SK-N-SH treated with all-trans-retinoic acid at 6 μM for 48 hours (cell line): Measurements from ENCODE around the gene TMED4.
"Not testable (repeated sequence)": the region's sequence is repeated elsewhere in the genome, so short reads cannot be mapped to it uniquely, and the experiment has no call there.

Experiments
- ATAC-seq: fragments of 200-7000 bp; cut with Tn5 transposase; 3 replicates; pipeline ENCODE4 v1.9.1; 2020; ENCODE audit warnings: mild to moderate bottlenecking, moderate library complexity
- ARNTL ChIP-seq: fragments of 450-650 bp; formaldehyde crosslinking; IDR thresholded peaks from 2 replicates; pipeline ENCODE4 v1.5.0; 2020; ENCODE audit warnings: low read depth, mild to moderate bottlenecking, moderate library complexity, borderline replicate concordance
- CREB5 ChIP-seq: fragments of 250-450 bp; sonication (Bioruptor Pico); IDR thresholded peaks from 2 replicates; pipeline ENCODE4 v1.5.1; 2020; ENCODE audit warnings: low read depth, mild to moderate bottlenecking, moderate library complexity
- ESRRG ChIP-seq: fragments of 250-450 bp; sonication (Bioruptor Pico); IDR thresholded peaks from 2 replicates; pipeline ENCODE4 v1.6.1; 2021; ENCODE audit warnings: mild to moderate bottlenecking
- ISL1 ChIP-seq: fragments of 250-450 bp; sonication (Bioruptor Pico); IDR thresholded peaks from 2 replicates; pipeline ENCODE4 v2.1.2; 2022; ENCODE audit warnings: mild to moderate bottlenecking, moderate library complexity
- OSR1 ChIP-seq: fragments of 250-450 bp; sonication (Bioruptor Pico); IDR thresholded peaks from 2 replicates; pipeline ENCODE4 v1.8.0; 2022; ENCODE audit warnings: moderate library complexity, mild to moderate bottlenecking, inconsistent platforms
- POU6F1 ChIP-seq: fragments of 250-450 bp; sonication (Bioruptor Pico); IDR thresholded peaks from 2 replicates; pipeline ENCODE4 v1.8.0; 2021; ENCODE audit warnings: low read depth, mild to moderate bottlenecking, moderate library complexity, borderline replicate concordance
- PPARA ChIP-seq: fragments of 250-450 bp; sonication (Bioruptor Pico); IDR thresholded peaks from 2 replicates; pipeline ENCODE4 v1.5.0; 2020; ENCODE audit warnings: mild to moderate bottlenecking, borderline replicate concordance
- RARB ChIP-seq: fragments of 250-450 bp; sonication (Bioruptor Pico); IDR thresholded peaks from 2 replicates; pipeline ENCODE4 v1.8.0; 2021; ENCODE audit warnings: mild to moderate bottlenecking, moderate library complexity
- TCF4 ChIP-seq: fragments of 250-450 bp; sonication (Bioruptor Pico); IDR thresholded peaks from 2 replicates; pipeline ENCODE4 v1.8.0; 2021; ENCODE audit warnings: mild to moderate bottlenecking, moderate library complexity, borderline replicate concordance
- TOX ChIP-seq: fragments of 250-450 bp; sonication (Bioruptor Pico); IDR thresholded peaks from 2 replicates; pipeline ENCODE4 v1.8.0; 2021; ENCODE audit warnings: mild to moderate bottlenecking, moderate library complexity, borderline replicate concordance
- ZC3H10 ChIP-seq: fragments of 250-450 bp; sonication (Bioruptor Pico); IDR thresholded peaks from 2 replicates; pipeline ENCODE4 v1.5.1; 2021; ENCODE audit warnings: mild to moderate bottlenecking, moderate library complexity
- ZFP3 ChIP-seq: fragments of 250-450 bp; sonication (Bioruptor Pico); IDR thresholded peaks from 2 replicates; pipeline ENCODE4 v1.5.0; 2020; ENCODE audit warnings: mild to moderate bottlenecking, moderate library complexity
- ZFP30 ChIP-seq: fragments of 450-650 bp; formaldehyde crosslinking; IDR thresholded peaks from 2 replicates; pipeline ENCODE4 v1.5.0; 2022; ENCODE audit warnings: mild to moderate bottlenecking, moderate library complexity
- ZNF70 ChIP-seq: fragments of 450-650 bp; formaldehyde crosslinking; IDR thresholded peaks from 2 replicates; pipeline ENCODE4 v1.5.0; 2020; ENCODE audit warnings: mild to moderate bottlenecking, moderate library complexity
- ZNF8 ChIP-seq: fragments of 450-650 bp; formaldehyde crosslinking; IDR thresholded peaks from 2 replicates; pipeline ENCODE4 v1.5.0; 2020; ENCODE audit warnings: mild to moderate bottlenecking, moderate library complexity
- TF ChIP-seq, protein P1 (sequence below): fragments of 250-450 bp; sonication (Bioruptor Pico); IDR thresholded peaks from 2 replicates; pipeline ENCODE4 v1.5.1; 2021; ENCODE audit warnings: mild to moderate bottlenecking, moderate library complexity
- TF ChIP-seq, protein P2 (sequence below): fragments of 250-450 bp; sonication (Bioruptor Pico); IDR thresholded peaks from 2 replicates; pipeline ENCODE4 v1.5.0; 2020; ENCODE audit warnings: mild to moderate bottlenecking, moderate library complexity
- TF ChIP-seq, protein P3 (sequence below): fragments of 250-450 bp; sonication (Bioruptor Pico); IDR thresholded peaks from 2 replicates; pipeline ENCODE4 v1.8.0; 2020; ENCODE audit warnings: mild to moderate bottlenecking, moderate library complexity, borderline replicate concordance

Gene TMED4

DNA sequence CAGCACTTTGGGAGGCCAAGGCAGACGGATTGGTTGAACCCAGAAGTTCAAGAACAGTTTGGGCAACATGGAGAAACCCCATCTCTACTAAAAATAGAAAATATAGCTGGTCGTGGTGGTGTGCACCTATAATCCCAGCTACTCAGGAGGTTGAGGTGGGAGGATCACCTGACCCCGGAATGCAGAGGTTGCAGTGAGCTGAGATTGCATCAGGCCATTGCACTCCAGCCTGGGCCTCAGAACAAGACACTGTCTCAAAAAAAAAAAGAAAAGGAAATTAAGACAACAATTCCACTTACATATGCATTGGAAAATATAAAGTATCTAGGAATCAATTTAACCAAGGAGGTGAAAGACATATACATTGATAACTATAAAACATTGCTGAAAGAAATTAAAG lies 17.2 kb upstream of the TMED4 start:
- TF ChIP-seq ZNF70 (CRISPR knock-in tag) = no peak
- no peak for TF ChIP-seq POU6F1 (CRISPR knock-in tag)
- no peak for TF ChIP-seq CREB5 (CRISPR knock-in tag)
- TF ChIP-seq, protein P1, sequence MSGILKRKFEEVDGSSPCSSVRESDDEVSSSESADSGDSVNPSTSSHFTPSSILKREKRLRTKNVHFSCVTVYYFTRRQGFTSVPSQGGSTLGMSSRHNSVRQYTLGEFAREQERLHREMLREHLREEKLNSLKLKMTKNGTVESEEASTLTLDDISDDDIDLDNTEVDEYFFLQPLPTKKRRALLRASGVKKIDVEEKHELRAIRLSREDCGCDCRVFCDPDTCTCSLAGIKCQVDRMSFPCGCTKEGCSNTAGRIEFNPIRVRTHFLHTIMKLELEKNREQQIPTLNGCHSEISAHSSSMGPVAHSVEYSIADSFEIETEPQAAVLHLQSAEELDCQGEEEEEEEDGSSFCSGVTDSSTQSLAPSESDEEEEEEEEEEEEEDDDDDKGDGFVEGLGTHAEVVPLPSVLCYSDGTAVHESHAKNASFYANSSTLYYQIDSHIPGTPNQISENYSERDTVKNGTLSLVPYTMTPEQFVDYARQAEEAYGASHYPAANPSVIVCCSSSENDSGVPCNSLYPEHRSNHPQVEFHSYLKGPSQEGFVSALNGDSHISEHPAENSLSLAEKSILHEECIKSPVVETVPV (CRISPR knock-in tag) = no peak
- TF ChIP-seq ZFP3 (CRISPR knock-in tag) = no peak
- no peak for TF ChIP-seq ARNTL (CRISPR knock-in tag)
- no peak for TF ChIP-seq ISL1 (CRISPR knock-in tag)
- no peak for TF ChIP-seq PPARA
- TF ChIP-seq, protein P2, sequence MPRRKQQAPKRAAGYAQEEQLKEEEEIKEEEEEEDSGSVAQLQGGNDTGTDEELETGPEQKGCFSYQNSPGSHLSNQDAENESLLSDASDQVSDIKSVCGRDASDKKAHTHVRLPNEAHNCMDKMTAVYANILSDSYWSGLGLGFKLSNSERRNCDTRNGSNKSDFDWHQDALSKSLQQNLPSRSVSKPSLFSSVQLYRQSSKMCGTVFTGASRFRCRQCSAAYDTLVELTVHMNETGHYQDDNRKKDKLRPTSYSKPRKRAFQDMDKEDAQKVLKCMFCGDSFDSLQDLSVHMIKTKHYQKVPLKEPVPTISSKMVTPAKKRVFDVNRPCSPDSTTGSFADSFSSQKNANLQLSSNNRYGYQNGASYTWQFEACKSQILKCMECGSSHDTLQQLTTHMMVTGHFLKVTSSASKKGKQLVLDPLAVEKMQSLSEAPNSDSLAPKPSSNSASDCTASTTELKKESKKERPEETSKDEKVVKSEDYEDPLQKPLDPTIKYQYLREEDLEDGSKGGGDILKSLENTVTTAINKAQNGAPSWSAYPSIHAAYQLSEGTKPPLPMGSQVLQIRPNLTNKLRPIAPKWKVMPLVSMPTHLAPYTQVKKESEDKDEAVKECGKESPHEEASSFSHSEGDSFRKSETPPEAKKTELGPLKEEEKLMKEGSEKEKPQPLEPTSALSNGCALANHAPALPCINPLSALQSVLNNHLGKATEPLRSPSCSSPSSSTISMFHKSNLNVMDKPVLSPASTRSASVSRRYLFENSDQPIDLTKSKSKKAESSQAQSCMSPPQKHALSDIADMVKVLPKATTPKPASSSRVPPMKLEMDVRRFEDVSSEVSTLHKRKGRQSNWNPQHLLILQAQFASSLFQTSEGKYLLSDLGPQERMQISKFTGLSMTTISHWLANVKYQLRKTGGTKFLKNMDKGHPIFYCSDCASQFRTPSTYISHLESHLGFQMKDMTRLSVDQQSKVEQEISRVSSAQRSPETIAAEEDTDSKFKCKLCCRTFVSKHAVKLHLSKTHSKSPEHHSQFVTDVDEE (CRISPR knock-in tag) = no peak
- TF ChIP-seq, protein P3, sequence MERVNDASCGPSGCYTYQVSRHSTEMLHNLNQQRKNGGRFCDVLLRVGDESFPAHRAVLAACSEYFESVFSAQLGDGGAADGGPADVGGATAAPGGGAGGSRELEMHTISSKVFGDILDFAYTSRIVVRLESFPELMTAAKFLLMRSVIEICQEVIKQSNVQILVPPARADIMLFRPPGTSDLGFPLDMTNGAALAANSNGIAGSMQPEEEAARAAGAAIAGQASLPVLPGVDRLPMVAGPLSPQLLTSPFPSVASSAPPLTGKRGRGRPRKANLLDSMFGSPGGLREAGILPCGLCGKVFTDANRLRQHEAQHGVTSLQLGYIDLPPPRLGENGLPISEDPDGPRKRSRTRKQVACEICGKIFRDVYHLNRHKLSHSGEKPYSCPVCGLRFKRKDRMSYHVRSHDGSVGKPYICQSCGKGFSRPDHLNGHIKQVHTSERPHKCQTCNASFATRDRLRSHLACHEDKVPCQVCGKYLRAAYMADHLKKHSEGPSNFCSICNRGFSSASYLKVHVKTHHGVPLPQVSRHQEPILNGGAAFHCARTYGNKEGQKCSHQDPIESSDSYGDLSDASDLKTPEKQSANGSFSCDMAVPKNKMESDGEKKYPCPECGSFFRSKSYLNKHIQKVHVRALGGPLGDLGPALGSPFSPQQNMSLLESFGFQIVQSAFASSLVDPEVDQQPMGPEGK (CRISPR knock-in tag) = no peak
- TF ChIP-seq TCF4 (CRISPR knock-in tag) = no peak
- no peak for TF ChIP-seq ZFP30 (CRISPR knock-in tag)
- TF ChIP-seq ESRRG = no peak
- no peak for TF ChIP-seq RARB (CRISPR knock-in tag)
- TF ChIP-seq OSR1 (CRISPR knock-in tag) = no peak
- TF ChIP-seq ZC3H10 (CRISPR knock-in tag) = no peak
- no peak for TF ChIP-seq ZNF8
- ATAC-seq = no peak

- ATAC-seq = not testable (repeated sequence)
These were observed 15.2 kb upstream of the TMED4 start for GRCh38 chr7:44597181-44597580.

GRCh38 chr7:44595934-44596635 lies 14.1 kb upstream of the TMED4 start:
- TF ChIP-seq ZFP30 (CRISPR knock-in tag) (no peak), CREB5 (CRISPR knock-in tag) (no peak), TOX (CRISPR knock-in tag) (no peak), PPARA (no peak), ESRRG (no peak), ZNF70 (CRISPR knock-in tag) (no peak), POU6F1 (CRISPR knock-in tag) (no peak), OSR1 (CRISPR knock-in tag) (no peak), TCF4 (CRISPR knock-in tag) (no peak)
- TF ChIP-seq, protein P1 (CRISPR knock-in tag) = no peak
- ATAC-seq = peak; percentile 77
